Left kidney (tissue), 2 donors: ENCODE data around the gene CELA2B. TPM values are rescaled to one million over a fixed set of nuclear protein-coding genes. Genes with fewer than 3 reads are reported as not detected.
"Not testable (repeated sequence)": the region's sequence is repeated elsewhere in the genome, so short reads cannot be mapped to it uniquely, and the experiment has no call there.

Experiments used
- DNase-seq: peaks from one replicate; pipeline ENCODE4 v3.0.0-alpha.2; 2013
- polyA plus RNA-seq: library from polyadenylated mRNA; unstranded; fragments of 120-200 nt; gene quantifications from one replicate; pipeline ENCODE4 v1.2.1, GENCODE V29; 2013; ENCODE audit not compliant: insufficient read length

Gene CELA2B
- polyA plus RNA-seq, 1 donor = 0.43 TPM

- DNase-seq = no peak
Measured at GRCh38 chr1:15500184-15501178, 24.6 kb downstream of the CELA2B start.

GRCh38 chr1:15501208-15502032, 25.5 kb downstream of the CELA2B start:
- DNase-seq = no peak

GRCh38 chr1:15504436-15504835, 28.5 kb downstream of the CELA2B start:
- no peak for DNase-seq

- DNase-seq = no peak
Measured at GRCh38 chr1:15506831-15507230, 30.9 kb downstream of the CELA2B start.

- no peak for DNase-seq
Measured at GRCh38 chr1:15507278-15507677, 31.4 kb downstream of the CELA2B start.

- no peak for DNase-seq
Measured at GRCh38 chr1:15508700-15509487, 33.0 kb downstream of the CELA2B start.

- no peak for DNase-seq
Measured at GRCh38 chr1:15509586-15509985, 33.7 kb downstream of the CELA2B start.

- no peak for DNase-seq
Measured at GRCh38 chr1:15510611-15511405, 34.9 kb downstream of the CELA2B start.

- no peak for DNase-seq
Measured at GRCh38 chr1:15513192-15513591, 37.3 kb downstream of the CELA2B start.

- DNase-seq = no peak
Measured at GRCh38 chr1:15513919-15514318, 38.0 kb downstream of the CELA2B start.

GRCh38 chr1:15514557-15514956, 38.7 kb downstream of the CELA2B start:
- not testable (repeated sequence) for DNase-seq

- DNase-seq = no peak
Measured at GRCh38 chr1:15515022-15515663, 39.2 kb downstream of the CELA2B start.

- DNase-seq = no peak
Measured at GRCh38 chr1:15519625-15520024, 43.7 kb downstream of the CELA2B start.

- peak; percentile 39 for DNase-seq
Measured at GRCh38 chr1:15521206-15521906, 45.5 kb downstream of the CELA2B start.

GRCh38 chr1:15522551-15522950, 46.6 kb downstream of the CELA2B start:
- DNase-seq = no peak

- no peak for DNase-seq
Measured at GRCh38 chr1:15523104-15524020, 47.5 kb downstream of the CELA2B start.

GRCh38 chr1:15524021-15524282, 48.0 kb downstream of the CELA2B start, which contains the start of gene CASP9:
Gene CASP9, minus strand, starts transcription at chr1:15524215. Its CDS starts 15 bp downstream, at chr1:15524200.
- DNase-seq = no peak

- DNase-seq = peak; percentile 98
Measured at GRCh38 chr1:15524283-15525049, 48.6 kb downstream of the CELA2B start.
